ENCODE measurements around the gene ARHGAP15.

DNA sequence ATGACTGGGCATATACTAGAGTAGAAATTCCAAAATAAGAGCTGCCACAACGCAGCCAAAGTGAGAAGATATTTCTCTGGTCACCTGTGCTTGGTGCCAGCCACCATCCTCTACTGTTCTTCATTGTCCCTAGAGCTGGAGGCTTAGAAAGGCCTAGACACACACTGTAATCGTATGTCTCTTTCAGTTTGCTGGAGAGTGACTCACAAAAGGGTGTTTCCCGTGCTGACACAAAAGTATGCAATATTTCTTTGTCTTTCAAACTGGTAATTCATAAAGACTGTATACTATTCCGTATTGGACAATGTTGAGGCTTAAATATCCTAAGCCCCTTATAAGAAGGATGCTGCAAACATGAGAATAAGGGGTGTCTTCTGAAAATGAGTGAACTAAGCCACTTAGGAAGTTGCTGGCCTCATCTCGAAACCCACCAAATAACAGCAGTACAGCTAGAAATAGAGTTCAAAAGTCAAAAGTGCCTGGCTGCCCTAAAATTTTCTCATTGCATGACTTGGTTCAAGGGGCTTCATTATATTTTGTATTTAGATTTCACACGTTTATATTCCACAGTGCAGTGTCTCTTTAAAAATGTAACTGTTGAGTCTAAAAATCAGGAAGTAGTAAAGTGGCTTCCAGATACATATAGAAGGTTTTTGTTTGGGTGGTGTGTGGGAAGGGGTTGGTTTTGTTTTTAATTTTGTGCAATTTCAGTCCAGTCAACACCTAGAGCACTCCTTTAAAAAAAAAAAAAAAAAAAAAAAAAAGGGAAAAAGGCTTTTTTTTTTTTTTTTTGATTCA is 601.1 kb downstream of the ARHGAP15 start:
- TF ChIP-seq, protein P1, sequence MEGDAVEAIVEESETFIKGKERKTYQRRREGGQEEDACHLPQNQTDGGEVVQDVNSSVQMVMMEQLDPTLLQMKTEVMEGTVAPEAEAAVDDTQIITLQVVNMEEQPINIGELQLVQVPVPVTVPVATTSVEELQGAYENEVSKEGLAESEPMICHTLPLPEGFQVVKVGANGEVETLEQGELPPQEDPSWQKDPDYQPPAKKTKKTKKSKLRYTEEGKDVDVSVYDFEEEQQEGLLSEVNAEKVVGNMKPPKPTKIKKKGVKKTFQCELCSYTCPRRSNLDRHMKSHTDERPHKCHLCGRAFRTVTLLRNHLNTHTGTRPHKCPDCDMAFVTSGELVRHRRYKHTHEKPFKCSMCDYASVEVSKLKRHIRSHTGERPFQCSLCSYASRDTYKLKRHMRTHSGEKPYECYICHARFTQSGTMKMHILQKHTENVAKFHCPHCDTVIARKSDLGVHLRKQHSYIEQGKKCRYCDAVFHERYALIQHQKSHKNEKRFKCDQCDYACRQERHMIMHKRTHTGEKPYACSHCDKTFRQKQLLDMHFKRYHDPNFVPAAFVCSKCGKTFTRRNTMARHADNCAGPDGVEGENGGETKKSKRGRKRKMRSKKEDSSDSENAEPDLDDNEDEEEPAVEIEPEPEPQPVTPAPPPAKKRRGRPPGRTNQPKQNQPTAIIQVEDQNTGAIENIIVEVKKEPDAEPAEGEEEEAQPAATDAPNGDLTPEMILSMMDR (IDR thresholded peaks at IDR 0.05), result no peak
- no peak for TF ChIP-seq POLR2A (IDR thresholded peaks at IDR 0.05)

All from esophagus squamous epithelium (tissue), 4 donors.